HG02852 (cell line): Measurements from ENCODE around the gene ERRFI1.

Experiments used
- ATAC-seq: cut with Tn5 transposase; IDR thresholded peaks from one replicate; pipeline ENCODE4 v1.9.1; 2021; ENCODE audit warnings: mild to moderate bottlenecking, moderate library complexity; ENCODE audit not compliant: unreplicated experiment

ERRFI1 gene

DNA sequence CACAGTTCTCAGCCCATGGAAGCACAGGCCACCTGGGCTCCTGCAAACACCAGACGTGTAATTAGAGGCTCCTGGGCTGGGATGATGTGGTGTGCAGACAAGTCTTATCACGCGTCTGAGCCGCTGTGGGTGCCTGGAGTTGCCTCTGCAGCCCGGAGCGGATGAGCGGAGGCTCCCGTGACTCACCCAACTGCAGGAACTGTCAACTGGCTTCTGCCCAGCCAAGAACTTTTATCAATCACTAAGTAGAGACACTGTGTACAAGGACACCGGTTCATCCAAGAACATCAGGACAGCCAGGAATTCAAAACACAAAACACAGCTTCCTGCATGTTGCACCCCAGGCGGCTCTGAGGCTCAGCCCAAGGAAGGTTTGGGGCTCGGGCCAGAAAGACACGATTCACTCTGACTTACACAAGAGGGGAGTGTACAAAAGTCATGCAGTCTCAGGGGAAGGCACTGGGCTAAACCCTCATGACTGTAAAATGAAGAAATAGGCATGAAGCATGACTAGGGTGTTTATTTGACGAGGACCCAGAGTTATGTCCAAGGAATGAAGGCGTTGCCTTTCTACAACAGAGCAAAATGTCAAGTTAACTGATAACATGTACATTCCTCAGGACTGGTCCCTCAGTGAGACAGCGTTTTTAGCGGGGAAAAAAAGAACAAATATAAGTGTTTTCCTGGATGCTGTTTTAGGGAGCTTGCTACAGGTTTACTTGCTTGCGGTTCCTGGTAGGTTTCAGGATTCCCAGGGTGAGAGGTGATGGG is 21.1 kb downstream of the ERRFI1 start:
- ATAC-seq, result no peak

GRCh38 chr1:8004113-8004802 is 21.9 kb downstream of the ERRFI1 start:
- no peak for ATAC-seq

GRCh38 chr1:8003438-8004112 is 22.5 kb downstream of the ERRFI1 start:
- ATAC-seq, result no peak

DNA sequence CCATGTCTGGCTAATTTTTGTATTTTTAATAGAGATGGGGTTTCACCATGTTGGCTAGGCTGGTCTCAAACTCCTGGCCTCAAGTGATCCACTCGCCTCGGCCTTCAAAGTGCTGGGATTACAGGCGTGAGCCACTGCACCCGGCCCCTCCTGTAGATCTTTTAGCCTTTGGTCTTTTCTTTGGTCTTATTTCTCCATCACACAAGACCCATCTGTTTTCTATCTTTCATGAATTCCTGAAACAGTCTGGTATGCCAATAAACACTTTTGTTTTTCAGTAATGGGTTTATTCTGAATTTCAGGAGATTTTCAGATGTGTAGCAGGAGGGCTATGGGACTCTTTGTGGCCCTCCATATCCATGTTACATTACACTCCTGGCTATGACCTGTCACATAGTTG is 23.2 kb downstream of the ERRFI1 start:
- no peak for ATAC-seq

- no peak for ATAC-seq
These were observed 23.7 kb downstream of the ERRFI1 start for GRCh38 chr1:8002329-8002910.

DNA sequence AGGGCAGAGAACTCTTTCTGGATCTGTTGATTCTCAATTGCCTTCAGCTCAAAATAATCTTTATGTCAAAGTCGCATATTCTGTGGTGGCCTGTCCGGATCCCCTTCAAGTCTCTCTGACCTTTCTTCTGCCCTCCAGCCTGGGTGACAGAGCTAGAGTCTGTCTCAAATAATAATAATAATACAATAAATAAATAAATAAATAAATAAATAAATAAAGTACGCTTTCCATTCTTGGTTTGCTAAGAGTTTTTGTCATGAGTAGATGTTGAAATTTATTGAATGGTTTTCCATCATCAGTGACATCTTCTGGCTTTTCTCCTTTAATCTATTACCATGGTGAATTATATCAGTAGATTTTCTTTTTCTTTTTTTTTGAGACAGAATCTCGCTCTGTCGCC is 30.7 kb downstream of the ERRFI1 start:
- ATAC-seq, result no peak

DNA sequence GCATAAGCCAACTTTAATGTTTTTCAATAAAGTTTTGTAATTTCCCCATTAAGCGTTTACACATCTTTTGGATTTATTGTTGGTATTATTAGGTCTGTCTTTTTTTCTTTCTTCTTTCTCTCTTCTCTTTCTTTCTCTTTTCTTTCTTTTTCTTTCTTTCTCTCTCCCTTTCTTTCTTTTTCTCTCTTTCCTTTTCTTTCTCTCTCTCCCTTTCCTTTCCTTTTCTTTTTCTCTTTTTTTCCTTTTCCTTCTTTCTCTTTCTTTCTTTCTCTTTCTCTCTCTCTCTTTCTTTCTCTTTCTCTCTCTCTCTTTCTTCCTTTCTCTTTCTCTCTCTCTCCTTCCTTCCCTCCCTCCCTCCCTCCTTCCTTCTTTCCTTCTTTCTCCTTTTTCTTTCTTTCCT is 31.3 kb downstream of the ERRFI1 start:
- no peak for ATAC-seq

DNA sequence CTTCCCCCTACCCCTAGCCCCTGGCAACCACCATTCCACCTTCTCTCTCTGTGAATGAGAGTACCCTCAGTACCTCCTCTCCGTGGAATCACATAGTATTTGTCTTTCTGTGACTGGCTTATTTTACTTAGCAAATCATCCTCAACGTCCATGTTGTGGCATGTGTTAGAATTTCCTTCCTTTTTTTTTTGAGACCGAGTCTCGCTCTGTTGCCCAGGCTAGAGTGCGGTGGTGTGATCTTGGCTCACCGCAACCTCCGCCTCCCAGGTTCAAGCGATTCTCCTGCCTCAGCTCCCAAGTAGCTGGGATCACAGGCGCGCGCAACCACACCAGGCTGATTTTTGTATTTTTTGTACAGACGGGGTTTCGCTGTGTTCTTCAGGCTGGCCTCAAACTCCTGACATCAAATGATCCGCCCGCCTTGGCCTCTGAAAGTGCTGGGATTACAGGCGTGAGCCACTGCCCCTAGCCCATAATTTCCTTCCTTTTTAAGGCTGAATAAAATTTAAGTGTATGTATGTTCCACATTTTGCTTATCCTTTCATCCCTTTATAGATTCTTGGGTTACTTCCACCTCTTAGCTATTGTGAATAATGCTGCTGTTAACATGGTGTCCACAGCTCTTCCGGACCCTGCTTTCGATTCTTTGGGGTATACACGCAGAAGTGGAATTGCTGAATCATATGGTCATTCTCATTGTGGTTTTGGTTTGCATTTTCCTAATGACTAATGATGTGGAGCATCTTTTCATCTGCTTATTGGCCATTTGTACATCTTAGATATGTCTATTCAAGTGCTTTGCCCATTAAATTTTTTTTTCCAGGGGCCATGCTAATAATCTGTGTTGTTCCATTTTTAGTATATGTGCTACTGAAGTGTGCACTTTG is 32.3 kb downstream of the ERRFI1 start:
- ATAC-seq, result peak; percentile 65

DNA sequence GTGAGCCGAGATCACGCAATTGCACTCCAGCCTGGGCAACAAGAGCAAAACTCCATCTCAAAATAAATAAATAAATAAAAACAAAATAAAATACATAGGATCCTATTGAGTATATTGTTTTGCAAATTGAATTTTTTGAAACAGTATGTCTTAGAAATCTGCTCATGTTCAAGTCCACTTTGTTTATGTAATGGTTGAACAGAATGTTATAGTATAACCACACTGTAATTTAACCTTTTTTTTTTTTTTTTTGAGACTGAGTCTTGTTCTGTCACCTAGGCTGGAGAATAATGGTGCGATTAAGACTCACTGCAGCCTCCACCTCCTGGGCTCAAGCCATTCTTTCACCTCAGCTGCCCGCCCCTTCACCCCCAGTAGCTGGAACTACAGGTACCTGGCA is 33.2 kb downstream of the ERRFI1 start:
- ATAC-seq, result no peak

GRCh38 chr1:7991504-7992440 is 34.3 kb downstream of the ERRFI1 start:
- ATAC-seq, result no peak

- no peak for ATAC-seq
These were observed 36.2 kb downstream of the ERRFI1 start for GRCh38 chr1:7989762-7990428.

- no peak for ATAC-seq
These were observed 37.5 kb downstream of the ERRFI1 start for GRCh38 chr1:7988576-7988975.

- no peak for ATAC-seq
These were observed 38.6 kb downstream of the ERRFI1 start for GRCh38 chr1:7987528-7987927.

- ATAC-seq, result no peak
These were observed 40.1 kb downstream of the ERRFI1 start for GRCh38 chr1:7985851-7986612.

DNA sequence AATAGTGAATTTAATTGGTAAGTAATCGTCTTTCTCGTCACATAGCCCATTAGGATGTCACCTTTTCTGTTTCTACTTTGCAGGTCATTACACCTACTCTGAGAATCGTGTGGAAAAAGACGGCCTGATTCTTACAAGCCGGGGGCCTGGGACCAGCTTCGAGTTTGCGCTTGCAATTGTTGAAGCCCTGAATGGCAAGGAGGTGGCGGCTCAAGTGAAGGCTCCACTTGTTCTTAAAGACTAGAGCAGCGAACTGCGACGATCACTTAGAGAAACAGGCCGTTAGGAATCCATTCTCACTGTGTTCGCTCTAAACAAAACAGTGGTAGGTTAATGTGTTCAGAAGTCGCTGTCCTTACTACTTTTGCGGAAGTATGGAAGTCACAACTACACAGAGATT is 41.3 kb downstream of the ERRFI1 start:
- no peak for ATAC-seq

- ATAC-seq, result no peak
These were observed 42.9 kb downstream of the ERRFI1 start for GRCh38 chr1:7983086-7983778.

DNA sequence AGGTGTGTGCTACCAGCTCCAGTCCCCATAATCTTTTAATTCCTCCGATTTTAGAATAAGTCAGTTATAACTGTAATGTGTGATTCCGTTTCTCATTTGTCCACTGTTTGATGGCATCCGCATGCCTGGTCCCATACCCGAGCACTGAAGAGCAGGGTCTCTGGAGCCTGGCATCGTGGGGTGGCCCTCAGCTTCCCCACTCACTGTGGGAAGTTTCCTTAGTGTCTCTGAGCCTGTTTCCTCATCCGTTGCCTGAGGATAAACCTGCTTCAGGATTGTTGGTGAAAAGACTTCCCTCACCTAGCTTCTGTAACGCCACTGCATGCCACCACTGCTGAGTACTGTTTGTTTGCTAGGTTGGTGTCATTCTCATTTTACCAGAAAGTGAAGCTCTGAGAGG is 45.1 kb downstream of the ERRFI1 start:
- ATAC-seq, result no peak
